A673 (cell line): Measurements from ENCODE around the gene COPA. TPM values are rescaled to one million over a fixed set of nuclear protein-coding genes. Genes with fewer than 3 reads are reported as not detected.
A peak's percentile ranks its signal among the peaks of the same experiment; 100 is the strongest.

Source experiments
- BruUV-seq: library from RNA; stranded (reverse); fragments of 400-500 nt; replicated peaks from 2 replicates; lab custom pipeline; 2021; lab: Mats Ljungman, UMichigan
- CTCF ChIA-PET: fragments of 300-600 bp; sonication (Branson Sonifier 250); formaldehyde crosslinking; loops from one replicate; lab custom pipeline; 2022; ENCODE audit warnings: antibody characterized with exemption; lab: Charles Lee
- POLR2A ChIA-PET: fragments of 300-600 bp; sonication (Branson Sonifier 250); formaldehyde crosslinking; loops from one replicate; lab custom pipeline; 2022; ENCODE audit warnings: antibody characterized with exemption; ENCODE audit not compliant: low non-redundant PET; lab: Charles Lee
- DNase-seq: peaks from one replicate; pipeline ENCODE4 v3.0.0-alpha.2; 2015; ENCODE audit warnings: low spot score
- H3K27ac ChIP-seq: fragments of 200-600 bp; sonication (generic); 2 replicates; pipeline ENCODE4 v1.5.1; 2016; ENCODE audit warnings: mixed run types, low read depth, mild to moderate bottlenecking, mixed read lengths, antibody characterized with exemption, low read length; ENCODE audit not compliant: poor library complexity, severe bottlenecking
- H3K27me3 ChIP-seq: fragments of 200-600 bp; sonication (generic); replicated peaks from 2 replicates; pipeline ENCODE4 v1.6.1; 2017; ENCODE audit warnings: mixed run types, low read depth, mild to moderate bottlenecking, mixed read lengths, antibody characterized with exemption, low read length; ENCODE audit not compliant: insufficient read depth, poor library complexity
- H3K36me3 ChIP-seq: fragments of 200-600 bp; sonication (generic); 2 replicates; pipeline ENCODE4 v1.6.1; 2016; ENCODE audit warnings: mixed run types, mild to moderate bottlenecking, mixed read lengths, antibody characterized with exemption, low read length; ENCODE audit not compliant: insufficient read depth, poor library complexity, severe bottlenecking
- H3K4me1 ChIP-seq: fragments of 200-600 bp; sonication (generic); 2 replicates; pipeline ENCODE4 v1.6.1; 2017; ENCODE audit warnings: mixed run types, mild to moderate bottlenecking, mixed read lengths, antibody characterized with exemption, low read length; ENCODE audit not compliant: insufficient read depth, poor library complexity, severe bottlenecking
- H3K4me3 ChIP-seq: fragments of 200-600 bp; sonication (generic); 2 replicates; pipeline ENCODE4 v1.5.1; 2016; ENCODE audit warnings: low read depth, mixed run types, mild to moderate bottlenecking, mixed read lengths, low read length; ENCODE audit not compliant: poor library complexity, severe bottlenecking
- H3K9me3 ChIP-seq: fragments of 200-600 bp; sonication (generic); 2 replicates; pipeline ENCODE4 v1.6.1; 2016; ENCODE audit warnings: mixed run types, low read depth, mild to moderate bottlenecking, mixed read lengths, antibody characterized with exemption, low read length; ENCODE audit not compliant: poor library complexity, severe bottlenecking
- CTCF ChIP-seq: fragments of 300-800, 200-600 bp; sonication (generic); conservative IDR thresholded peaks from 2 replicates; pipeline ENCODE4 v1.5.1; 2017; ENCODE audit warnings: low read depth, mild to moderate bottlenecking, antibody characterized with exemption, low read length, moderate library complexity, mixed read lengths
- EZH2 ChIP-seq: fragments of 200-600 bp; sonication (generic); IDR thresholded peaks from 2 replicates; pipeline ENCODE4 v1.6.1; 2017; ENCODE audit warnings: borderline replicate concordance, low read depth, mild to moderate bottlenecking, mixed read lengths, antibody characterized with exemption, low read length; ENCODE audit not compliant: poor library complexity, severe bottlenecking
- intact Hi-C: fragments of 100-400 bp; cut with micrococcal nuclease; formaldehyde crosslinking; loops from one replicate; pipeline ENCODE4 v1.10.0; 2022; ENCODE audit not compliant: unreplicated experiment
- total RNA-seq: library from RNA; stranded (reverse); gene quantifications from 2 replicates; pipeline ENCODE4 v1.2.3, GENCODE V29; 2021

The COPA gene
- total RNA-seq, 1 experiment from 2014 or later: 134 TPM

- H3K27me3 ChIP-seq: no peaks in the 10 kb centered on the region
- no peaks in the 10 kb centered on the region for H3K9me3 ChIP-seq
- no peaks in the 10 kb centered on the region for H3K36me3 ChIP-seq
- peaks cover 24% of the 10 kb centered on the region for H3K4me1 ChIP-seq
- no peak for DNase-seq
- BruUV-seq: no TSS peak
- ChIA-PET POLR2A (no interaction called here), CTCF (interaction anchor here (0.6 kb wide), 1 partner anchor 437 kb away, joined by 3 read pairs; no protein-coding TSS in a partner anchor)
- H3K4me3 ChIP-seq: no peak overlapping the region
- no peak for TF ChIP-seq EZH2
- no peak for TF ChIP-seq CTCF
- intact Hi-C loops: no loop called here
- no peak overlapping the region for H3K27ac ChIP-seq
Measured at GRCh38 chr1:160257411-160258015, 85.5 kb downstream of the COPA start.

DNA sequence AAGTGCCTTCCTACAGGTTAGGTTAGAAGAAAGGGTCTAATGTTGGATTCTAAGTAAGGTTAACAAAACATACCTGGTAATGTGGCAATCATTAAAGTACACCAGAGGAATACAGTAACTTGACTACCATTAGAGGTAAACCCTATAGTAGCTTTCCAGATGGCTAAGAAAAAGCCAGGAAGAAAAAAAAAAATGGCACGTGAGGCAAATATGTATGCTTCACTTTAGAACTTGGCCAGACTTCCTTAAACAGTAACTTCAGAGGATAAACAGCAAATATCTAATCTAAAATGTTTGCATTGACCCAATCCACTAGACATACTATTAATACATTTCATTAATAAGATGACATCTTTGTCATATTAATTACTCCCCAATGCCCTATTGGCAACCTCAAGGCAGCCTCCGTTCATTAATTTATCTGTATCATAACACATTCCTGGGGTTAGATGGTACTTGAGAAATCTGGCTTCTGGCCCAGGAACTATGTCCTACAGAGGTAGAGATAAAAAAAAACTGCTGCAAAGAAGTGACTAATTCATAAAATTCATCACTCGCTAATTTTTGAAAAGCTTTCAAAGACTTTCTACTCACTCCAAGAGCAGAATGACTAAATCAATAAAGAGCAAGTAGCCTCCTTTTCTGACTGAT lies 86.5 kb downstream of the COPA start:
- Histone ChIP-seq H3K36me3 (no peaks in the 10 kb centered on the region), H3K4me3 (no peak overlapping the region), H3K27ac (no peak overlapping the region), H3K9me3 (no peaks in the 10 kb centered on the region), H3K4me1 (peaks cover 24% of the 10 kb centered on the region), H3K27me3 (no peaks in the 10 kb centered on the region)
- intact Hi-C loops: no loop called here
- POLR2A ChIA-PET: no interaction called here
- peak; percentile 18 for DNase-seq
- CTCF ChIA-PET: interaction anchor here (0.6 kb wide), 1 partner anchor 169 kb away, joined by 3 read pairs; no protein-coding TSS in a partner anchor
- no TSS peak for BruUV-seq
- no peak for TF ChIP-seq EZH2
- TF ChIP-seq CTCF: no peak

DNA sequence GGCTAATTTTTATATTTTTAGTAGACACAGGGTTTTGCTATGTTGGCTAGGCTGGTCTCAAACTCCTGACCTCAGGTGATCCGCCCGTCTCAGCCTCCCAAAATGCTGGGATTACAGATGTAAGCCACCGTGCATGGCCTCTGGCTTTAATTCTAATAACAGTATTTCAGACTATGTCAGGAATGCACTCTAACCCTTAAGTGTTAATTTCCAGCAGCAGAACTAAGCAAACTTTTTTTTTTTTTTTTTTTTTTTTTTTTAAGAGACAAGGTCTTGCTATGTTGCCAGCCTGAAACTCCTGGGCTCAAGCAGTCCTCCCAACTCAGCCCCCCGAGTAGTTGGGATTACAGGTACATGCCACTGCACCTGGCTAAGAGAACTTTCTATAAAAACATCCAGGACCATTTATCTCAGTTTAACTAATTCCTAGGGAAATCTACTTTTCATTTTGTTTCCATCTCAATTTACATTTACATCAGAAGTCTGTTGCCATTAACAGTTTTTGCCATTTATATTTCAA lies 87.2 kb downstream of the COPA start:
- no peak overlapping the region for H3K4me3 ChIP-seq
- H3K36me3 ChIP-seq: no peaks in the 10 kb centered on the region
- no peaks in the 10 kb centered on the region for H3K27me3 ChIP-seq
- no peaks in the 10 kb centered on the region for H3K9me3 ChIP-seq
- intact Hi-C loops: no loop called here
- DNase-seq: no peak
- H3K4me1 ChIP-seq: peaks cover 20% of the 10 kb centered on the region
- no peak overlapping the region for H3K27ac ChIP-seq
- TF ChIP-seq CTCF: no peak
- no peak for TF ChIP-seq EZH2
- CTCF ChIA-PET: no interaction called here
- no TSS peak for BruUV-seq
- POLR2A ChIA-PET: no interaction called here
